CD4-positive, alpha-beta memory T cell (primary cell): ENCODE results near the gene GGA3. TPM values are rescaled to one million over a fixed set of nuclear protein-coding genes. Genes with fewer than 3 reads are reported as not detected.

Experiments used
- CTCF ChIA-PET: fragments of 350-600 bp; sonication (Branson Sonifier 250); formaldehyde crosslinking; loops from one replicate; lab custom pipeline; 2021; ENCODE audit warnings: inconsistent platforms; ENCODE audit not compliant: partially characterized antibody; lab: Charles Lee
- POLR2A ChIA-PET: fragments of 350-600 bp; sonication (Branson Sonifier 250); formaldehyde crosslinking; loops from one replicate; lab custom pipeline; 2021; ENCODE audit not compliant: partially characterized antibody; lab: Charles Lee
- DNase-seq, 5 donors: peaks; one replicate each; pipeline versions ENCODE4 v3.0.0 to v3.0.0-alpha.2; 2020 to 2022; ENCODE audit warnings: mixed read lengths in 1 of 5
- H3K27ac ChIP-seq: one replicate; pipeline ENCODE4 v1.7.0; 2013; ENCODE audit warnings: low read depth, low read length
- H3K27me3 ChIP-seq: 2 replicates; pipeline ENCODE4 v1.7.0; 2013; ENCODE audit warnings: mild to moderate bottlenecking, low read length, moderate library complexity; ENCODE audit not compliant: insufficient read depth
- H3K36me3 ChIP-seq: 2 replicates; pipeline ENCODE4 v1.7.0; 2013; ENCODE audit warnings: mild to moderate bottlenecking, low read length, moderate library complexity; ENCODE audit not compliant: insufficient read depth
- H3K4me1 ChIP-seq: 2 replicates; pipeline ENCODE4 v1.7.0; 2013; ENCODE audit warnings: mild to moderate bottlenecking, low read length, moderate library complexity; ENCODE audit not compliant: insufficient read depth
- H3K4me3 ChIP-seq, 2 donors: one replicate each; pipeline ENCODE4 v1.7.0; 2013; ENCODE audit warnings: low read length in 2 of 2, mild to moderate bottlenecking in 1 of 2
- H3K9me3 ChIP-seq, 2 donors: one replicate each; pipeline ENCODE4 v1.7.0; 2013; ENCODE audit warnings: low read length in 2 of 2, control low read depth in 1 of 2; ENCODE audit not compliant: control insufficient read depth in 1 of 2
- H3K27ac Mint-ChIP-seq, 7 donors: one replicate each; pipeline ENCODE4 v1.8.0; 2020 to 2021; ENCODE audit warnings: mixed read lengths in 7 of 7, mild to moderate bottlenecking in 6 of 7, inconsistent platforms in 3 of 7, moderate library complexity in 3 of 7
- H3K27me3 Mint-ChIP-seq, 2 donors: one replicate each; pipeline ENCODE4 v1.8.0; 2020 to 2021; ENCODE audit warnings: mixed read lengths in 2 of 2
- H3K36me3 Mint-ChIP-seq, 2 donors: one replicate each; pipeline ENCODE4 v1.8.0; 2020 to 2021; ENCODE audit warnings: mixed read lengths in 2 of 2, inconsistent platforms in 1 of 2, mild to moderate bottlenecking in 1 of 2
- H3K4me1 Mint-ChIP-seq, 4 donors: one replicate each; pipeline ENCODE4 v1.8.0; 2020 to 2021; ENCODE audit warnings: mixed read lengths in 4 of 4, mild to moderate bottlenecking in 1 of 4
- H3K4me3 Mint-ChIP-seq, 8 donors: one replicate each; pipeline ENCODE4 v1.8.0; 2020 to 2021; ENCODE audit warnings: mixed read lengths in 8 of 8, mild to moderate bottlenecking in 7 of 8, moderate library complexity in 6 of 8, inconsistent platforms in 3 of 8
- H3K9me3 Mint-ChIP-seq, 8 donors: one replicate each; pipeline ENCODE4 v1.8.0; 2020 to 2021; ENCODE audit warnings: mixed read lengths in 8 of 8, mild to moderate bottlenecking in 5 of 8, inconsistent platforms in 3 of 8, moderate library complexity in 1 of 8
- intact Hi-C: fragments of 100-400 bp; cut with micrococcal nuclease; formaldehyde crosslinking; loops from one replicate; pipeline ENCODE4 v1.15.1; 2023
- polyA plus RNA-seq, 2 donors: library from polyadenylated mRNA; unstranded; fragments of 300-500 nt; fragmentation: Illumina TruSeq; gene quantifications; one replicate each; pipeline ENCODE4 v1.2.3, GENCODE V29; 2021
- total RNA-seq, 2 experiments: library from RNA; stranded (reverse); gene quantifications; one replicate each; pipeline ENCODE4 v1.2.3, GENCODE V29; 2021

GGA3 gene
- total and polyA plus RNA-seq, 4 experiments from 2014 or later, result 7.7 to 122 (median 73.6) TPM

DNA sequence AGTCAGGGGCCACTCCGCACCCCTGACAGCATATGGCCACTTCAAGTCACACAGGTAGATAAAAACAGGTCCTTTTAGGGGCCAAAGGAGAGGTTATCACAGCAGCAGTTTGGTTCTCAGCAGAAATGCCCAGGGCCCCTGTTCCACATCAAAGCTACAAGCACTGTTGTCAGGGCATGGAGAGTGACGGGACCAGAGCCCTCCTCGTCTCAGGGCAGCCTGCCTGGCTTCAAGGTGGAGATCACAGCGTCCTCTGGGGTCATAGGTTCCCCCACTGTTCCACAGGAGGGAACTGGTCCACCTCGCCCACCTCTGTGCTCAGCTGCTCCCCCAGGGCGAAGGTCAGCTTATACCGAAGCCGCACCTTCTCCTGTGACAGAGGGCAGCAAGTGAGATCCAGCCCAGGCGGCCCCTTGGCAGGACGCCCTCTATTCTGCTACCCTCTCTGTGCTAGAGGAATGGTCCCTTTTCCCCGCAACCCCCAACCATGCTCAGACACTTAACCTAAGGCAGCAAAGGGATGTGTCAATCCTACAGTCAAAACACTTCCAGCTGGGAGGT lies 23.3 kb downstream of the GGA3 start:
- H3K4me3 Mint-ChIP-seq, result no peak overlapping the region
- Histone ChIP-seq H3K36me3 (peaks cover 82% of the 10 kb centered on the region), H3K9me3 (no peaks in the 10 kb centered on the region), H3K4me1 (peaks cover 39% of the 10 kb centered on the region), H3K27ac (no peak overlapping the region), H3K27me3 (no peaks in the 10 kb centered on the region), H3K4me3 (no peak overlapping the region)
- H3K4me1 Mint-ChIP-seq, result peaks cover 18 to 36% (median 26%) of the 10 kb centered on the region in 4 donors
- ChIA-PET CTCF (interaction anchor here (0.6 to 5.7 kb wide), 11 partner anchors 9 to 276 kb away, joined by 3 to 42 read pairs (median 4); partner anchors contain the start of genes GGA3 and MRPS7), POLR2A (interaction anchor here (1.0 to 8.6 kb wide), 3 partner anchors 23 to 124 kb away, joined by 5 to 62 read pairs (median 12); partner anchors contain the start of genes GGA3, MIF4GD and MRPS7)
- H3K9me3 Mint-ChIP-seq, result no peaks in the 10 kb centered on the region
- DNase-seq, result no peak
- intact Hi-C loops, result loop anchor here (1.0 kb wide), 1 partner anchor 124 kb away; no protein-coding TSS in a partner anchor
- H3K27ac Mint-ChIP-seq, result peak overlapping the region in 4 of 7 donors; percentile 12 to 98 (median 96)
- no peaks in the 10 kb centered on the region for H3K27me3 Mint-ChIP-seq
- peaks cover 36 to 70% of the 10 kb centered on the region in 2 donors for H3K36me3 Mint-ChIP-seq

DNA sequence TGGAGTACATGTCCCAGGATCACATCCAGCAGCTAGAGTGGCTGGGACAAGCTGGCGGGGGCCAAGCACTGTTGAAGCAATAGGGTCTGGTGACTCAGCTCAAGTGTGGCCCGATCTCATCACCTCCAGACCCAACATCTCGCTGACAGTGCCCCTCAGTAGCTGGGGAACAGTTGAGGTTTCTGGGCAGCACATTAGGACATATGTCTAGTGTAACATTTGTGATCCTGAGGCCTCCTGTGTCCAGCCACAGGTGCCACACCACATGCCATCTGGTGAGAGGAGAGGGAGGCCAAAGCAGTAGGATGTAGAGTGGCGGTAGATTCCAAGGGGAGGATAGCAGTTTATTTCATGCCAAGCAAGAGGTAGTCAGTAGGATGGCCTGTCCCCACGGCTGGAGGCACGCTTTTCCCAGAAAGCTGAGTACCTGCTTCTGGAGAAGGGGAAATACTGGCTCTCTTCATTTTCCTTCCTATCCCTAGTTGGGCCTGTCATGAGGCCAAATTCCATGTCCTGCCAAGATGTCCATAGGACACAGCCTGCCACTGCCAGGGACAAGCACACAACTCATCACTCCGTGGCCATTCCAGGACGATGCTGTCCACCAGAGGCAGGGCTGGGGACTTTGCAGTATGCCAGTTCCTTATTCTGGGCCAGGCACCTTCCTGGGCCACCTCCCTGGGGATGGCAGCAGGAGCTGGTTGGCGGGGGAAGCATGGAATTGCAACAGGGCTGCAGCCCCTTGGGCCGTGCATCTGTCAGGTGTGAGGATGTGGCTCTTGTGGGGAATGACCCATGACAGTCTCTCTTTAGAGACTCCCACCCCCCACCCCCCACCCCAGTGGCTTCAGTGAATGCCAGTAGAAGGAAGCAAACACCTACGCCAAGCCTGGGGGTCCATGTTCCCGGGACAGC lies 24.0 kb downstream of the GGA3 start:
- no peaks in the 10 kb centered on the region for H3K9me3 ChIP-seq
- H3K4me1 Mint-ChIP-seq, result peaks cover 12 to 29% (median 20%) of the 10 kb centered on the region in 4 donors

DNA sequence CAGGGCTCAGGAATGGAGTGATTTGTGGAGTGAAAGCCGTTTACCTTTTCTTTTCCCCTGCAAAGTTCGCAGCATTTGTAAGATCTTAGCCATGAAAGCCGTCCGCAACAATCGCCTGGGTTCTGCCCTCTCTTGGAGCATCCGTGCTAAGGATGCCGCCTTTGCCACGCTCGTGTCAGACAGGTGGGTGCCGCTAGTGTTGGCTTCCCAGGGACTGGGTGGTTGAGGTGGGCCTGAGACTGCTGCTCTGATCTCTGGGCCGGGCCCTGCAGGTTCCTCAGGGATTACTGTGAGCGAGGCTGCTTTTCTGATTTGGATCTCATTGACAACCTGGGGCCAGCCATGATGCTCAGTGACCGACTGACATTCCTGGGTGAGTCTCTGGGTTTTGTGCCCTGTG lies 28.6 kb downstream of the GGA3 start:
- ChIA-PET POLR2A (no interaction called here), CTCF (interaction anchor here (0.7 kb wide), 1 partner anchor 84 kb away, joined by 3 read pairs; no protein-coding TSS in a partner anchor)
- Histone ChIP-seq H3K36me3 (peaks cover 65% of the 10 kb centered on the region), H3K27ac (no peak overlapping the region), H3K27me3 (no peaks in the 10 kb centered on the region), H3K4me3 (no peak overlapping the region), H3K9me3 (no peaks in the 10 kb centered on the region), H3K4me1 (no peaks in the 10 kb centered on the region)
- intact Hi-C loops, result no loop called here
- Mint-ChIP-seq H3K4me1 (peaks cover 0 to 1% (median 0%) of the 10 kb centered on the region in 4 donors), H3K27ac (peak overlapping the region in 3 of 7 donors; percentile 5 to 81 (median 42)), H3K27me3 (no peaks in the 10 kb centered on the region), H3K9me3 (no peaks in the 10 kb centered on the region), H3K36me3 (peaks cover 37 to 64% of the 10 kb centered on the region in 2 donors), H3K4me3 (no peak overlapping the region)
- DNase-seq, result no peak

More for the DNA sequence above, 24.0 kb downstream of the GGA3 start:
- peak overlapping the region in 2 of 7 donors; percentile 69 to 74 for H3K27ac Mint-ChIP-seq
- H3K36me3 Mint-ChIP-seq, result peaks cover 40 to 69% of the 10 kb centered on the region in 2 donors
- H3K9me3 Mint-ChIP-seq, result no peaks in the 10 kb centered on the region
- H3K27ac ChIP-seq, result no peak overlapping the region
- ChIA-PET POLR2A (interaction anchor here (1.0 to 8.6 kb wide), 3 partner anchors 24 to 124 kb away, joined by 5 to 62 read pairs (median 12); partner anchors contain the start of genes GGA3, MIF4GD and MRPS7), CTCF (interaction anchor here (0.6 to 5.7 kb wide), 12 partner anchors 8 to 279 kb away, joined by 3 to 42 read pairs (median 4); partner anchors contain the start of genes GGA3 and MRPS7)
- peaks cover 32% of the 10 kb centered on the region for H3K4me1 ChIP-seq
- H3K27me3 ChIP-seq, result no peaks in the 10 kb centered on the region
- no peak overlapping the region for H3K4me3 ChIP-seq
- H3K36me3 ChIP-seq, result peaks cover 85% of the 10 kb centered on the region
- no peak for DNase-seq
- intact Hi-C loops, result loop anchor here (1.0 kb wide), 1 partner anchor 123 kb away; no protein-coding TSS in a partner anchor
- H3K27me3 Mint-ChIP-seq, result no peaks in the 10 kb centered on the region
- no peak overlapping the region for H3K4me3 Mint-ChIP-seq

GRCh38 chr17:75231741-75232464 lies 29.5 kb downstream of the GGA3 start:
- intact Hi-C loops, result no loop called here
- Histone ChIP-seq H3K27ac (no peak overlapping the region), H3K27me3 (no peaks in the 10 kb centered on the region), H3K4me3 (no peak overlapping the region), H3K9me3 (no peaks in the 10 kb centered on the region), H3K4me1 (no peaks in the 10 kb centered on the region), H3K36me3 (peaks cover 56% of the 10 kb centered on the region)
- Mint-ChIP-seq H3K4me3 (no peak overlapping the region), H3K9me3 (no peaks in the 10 kb centered on the region), H3K27ac (peak overlapping the region in 3 of 7 donors; percentile 5 to 52 (median 24)), H3K27me3 (no peaks in the 10 kb centered on the region), H3K4me1 (peaks cover 0 to 1% (median 0%) of the 10 kb centered on the region in 4 donors), H3K36me3 (peaks cover 30 to 61% of the 10 kb centered on the region in 2 donors)
- CTCF ChIA-PET, result no interaction called here
- POLR2A ChIA-PET, result no interaction called here
- DNase-seq, result no peak

GRCh38 chr17:75231071-75231470 lies 30.3 kb downstream of the GGA3 start:
- Mint-ChIP-seq H3K4me1 (peaks cover 0 to 1% (median 0%) of the 10 kb centered on the region in 4 donors), H3K4me3 (no peak overlapping the region), H3K27me3 (no peaks in the 10 kb centered on the region), H3K27ac (no peak overlapping the region), H3K36me3 (peaks cover 30 to 60% of the 10 kb centered on the region in 2 donors), H3K9me3 (no peaks in the 10 kb centered on the region)
- CTCF ChIA-PET, result interaction anchor here (3.4 kb wide), 1 partner anchor 8 kb away, joined by 21 read pairs; no protein-coding TSS in a partner anchor
- Histone ChIP-seq H3K36me3 (peaks cover 56% of the 10 kb centered on the region), H3K9me3 (no peaks in the 10 kb centered on the region), H3K4me1 (no peaks in the 10 kb centered on the region), H3K27me3 (no peaks in the 10 kb centered on the region), H3K4me3 (no peak overlapping the region), H3K27ac (no peak overlapping the region)
- DNase-seq, result no peak
- intact Hi-C loops, result no loop called here
- POLR2A ChIA-PET, result interaction anchor here (0.6 kb wide), 1 partner anchor 176 kb away, joined by 4 read pairs; no protein-coding TSS in a partner anchor

GRCh38 chr17:75228847-75229246 lies 32.6 kb downstream of the GGA3 start:
- H3K9me3 Mint-ChIP-seq, result no peaks in the 10 kb centered on the region
- H3K4me3 Mint-ChIP-seq, result no peak overlapping the region
- no peak overlapping the region for H3K4me3 ChIP-seq
- no peaks in the 10 kb centered on the region for H3K27me3 Mint-ChIP-seq
- no peaks in the 10 kb centered on the region for H3K27me3 ChIP-seq
- H3K4me1 ChIP-seq, result no peaks in the 10 kb centered on the region
- H3K36me3 ChIP-seq, result peaks cover 51% of the 10 kb centered on the region
- intact Hi-C loops, result no loop called here
- no peak for DNase-seq
- H3K27ac Mint-ChIP-seq, result no peak overlapping the region
- H3K9me3 ChIP-seq, result no peaks in the 10 kb centered on the region
- H3K4me1 Mint-ChIP-seq, result peaks cover 0 to 1% (median 0%) of the 10 kb centered on the region in 4 donors
- POLR2A ChIA-PET, result interaction anchor here (0.9 kb wide), 1 partner anchor 33 kb away, joined by 3 read pairs; the partner anchor contains the start of genes GGA3 and MRPS7
- H3K27ac ChIP-seq, result no peak overlapping the region
- peaks cover 22 to 62% of the 10 kb centered on the region in 2 donors for H3K36me3 Mint-ChIP-seq
- CTCF ChIA-PET, result interaction anchor here (0.8 to 3.4 kb wide), 4 partner anchors 9 to 115 kb away, joined by 3 to 21 read pairs (median 4); no protein-coding TSS in a partner anchor
